Skeletal muscle tissue (tissue), 4 donors: ENCODE measurements around the gene CHST7. TPM values are rescaled to one million over a fixed set of nuclear protein-coding genes. Genes with fewer than 3 reads are reported as not detected.

Source experiments
- H3K27ac ChIP-seq: one replicate; pipeline ENCODE4 v1.7.0; 2013; ENCODE audit warnings: mild to moderate bottlenecking, low read depth, low read length, inconsistent platforms
- H3K27me3 ChIP-seq, 3 donors: one replicate each; pipeline ENCODE4 v1.7.0; 2013; ENCODE audit warnings: low read length in 3 of 3; ENCODE audit not compliant: control insufficient read depth in 3 of 3, insufficient read depth in 3 of 3
- H3K36me3 ChIP-seq, 3 donors: one replicate each; pipeline ENCODE4 v1.7.0; 2013; ENCODE audit warnings: low read length in 3 of 3; ENCODE audit not compliant: control insufficient read depth in 3 of 3, insufficient read depth in 3 of 3
- H3K4me1 ChIP-seq, 3 donors: one replicate each; pipeline ENCODE4 v1.7.0; 2013; ENCODE audit warnings: low read length in 3 of 3, mild to moderate bottlenecking in 3 of 3; ENCODE audit not compliant: control insufficient read depth in 3 of 3, insufficient read depth in 3 of 3
- H3K4me3 ChIP-seq, 3 donors: one replicate each; pipeline ENCODE4 v1.7.0; 2013; ENCODE audit warnings: low read length in 3 of 3
- H3K9ac ChIP-seq, 3 donors: one replicate each; pipeline ENCODE4 v1.7.0; 2013; ENCODE audit warnings: low read length in 3 of 3, mild to moderate bottlenecking in 3 of 3, moderate library complexity in 2 of 3, low read depth in 1 of 3
- H3K9me3 ChIP-seq, 3 donors: one replicate each; pipeline ENCODE4 v1.7.0; 2013; ENCODE audit warnings: low read length in 3 of 3; ENCODE audit not compliant: control insufficient read depth in 3 of 3
- total RNA-seq: library from RNA; depleted of rRNA; stranded (reverse); fragments of >200 nt; gene quantifications from one replicate; pipeline ENCODE4 v1.2.3, GENCODE V29; 2014
- donor health status: Osteomylitis.

Gene CHST7
- total RNA-seq, 1 donor from 2014 or later = 8.9 TPM

GRCh38 chrX:46624090-46624786 is 50.7 kb downstream of the CHST7 start:
- Histone ChIP-seq H3K9ac (no peak overlapping the region), H3K9me3 (no peaks in the 10 kb centered on the region), H3K4me1 (peaks cover 4 to 16% (median 7%) of the 10 kb centered on the region in 3 donors), H3K27ac (no peak overlapping the region), H3K36me3 (no peaks in the 10 kb centered on the region), H3K4me3 (no peak overlapping the region), H3K27me3 (no peaks in the 10 kb centered on the region)

DNA sequence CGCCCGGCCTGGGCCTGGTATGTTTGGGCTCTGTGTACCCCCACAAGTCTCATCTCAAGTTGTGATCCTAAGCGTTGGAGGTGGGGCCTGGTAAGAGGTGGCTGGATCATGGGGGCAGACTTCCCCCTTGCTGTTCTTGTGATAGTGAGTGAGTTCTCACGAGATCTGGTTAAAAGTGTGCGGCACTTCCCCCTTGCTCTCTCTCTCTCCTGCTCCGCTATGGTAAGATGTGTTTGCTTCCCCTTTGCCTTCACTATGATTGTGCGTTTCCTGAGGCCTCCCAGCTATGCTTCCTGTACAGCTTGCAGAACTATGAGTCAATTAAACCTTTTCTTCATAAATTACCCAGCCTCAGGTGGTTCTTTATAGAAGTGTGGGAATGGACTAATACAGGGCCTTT is 53.0 kb downstream of the CHST7 start:
- H3K27me3 ChIP-seq = no peaks in the 10 kb centered on the region
- H3K4me3 ChIP-seq = no peak overlapping the region
- H3K4me1 ChIP-seq = peaks cover 10 to 19% (median 10%) of the 10 kb centered on the region in 3 donors
- no peaks in the 10 kb centered on the region for H3K36me3 ChIP-seq
- H3K9me3 ChIP-seq = no peaks in the 10 kb centered on the region
- H3K9ac ChIP-seq = no peak overlapping the region
- H3K27ac ChIP-seq = no peak overlapping the region

- Histone ChIP-seq H3K9me3 (no peaks in the 10 kb centered on the region), H3K36me3 (no peaks in the 10 kb centered on the region), H3K9ac (no peak overlapping the region), H3K4me3 (no peak overlapping the region), H3K4me1 (peaks cover 10 to 19% (median 10%) of the 10 kb centered on the region in 3 donors), H3K27ac (no peak overlapping the region), H3K27me3 (no peaks in the 10 kb centered on the region)
Measured at GRCh38 chrX:46627062-46627461, 53.5 kb downstream of the CHST7 start.

DNA sequence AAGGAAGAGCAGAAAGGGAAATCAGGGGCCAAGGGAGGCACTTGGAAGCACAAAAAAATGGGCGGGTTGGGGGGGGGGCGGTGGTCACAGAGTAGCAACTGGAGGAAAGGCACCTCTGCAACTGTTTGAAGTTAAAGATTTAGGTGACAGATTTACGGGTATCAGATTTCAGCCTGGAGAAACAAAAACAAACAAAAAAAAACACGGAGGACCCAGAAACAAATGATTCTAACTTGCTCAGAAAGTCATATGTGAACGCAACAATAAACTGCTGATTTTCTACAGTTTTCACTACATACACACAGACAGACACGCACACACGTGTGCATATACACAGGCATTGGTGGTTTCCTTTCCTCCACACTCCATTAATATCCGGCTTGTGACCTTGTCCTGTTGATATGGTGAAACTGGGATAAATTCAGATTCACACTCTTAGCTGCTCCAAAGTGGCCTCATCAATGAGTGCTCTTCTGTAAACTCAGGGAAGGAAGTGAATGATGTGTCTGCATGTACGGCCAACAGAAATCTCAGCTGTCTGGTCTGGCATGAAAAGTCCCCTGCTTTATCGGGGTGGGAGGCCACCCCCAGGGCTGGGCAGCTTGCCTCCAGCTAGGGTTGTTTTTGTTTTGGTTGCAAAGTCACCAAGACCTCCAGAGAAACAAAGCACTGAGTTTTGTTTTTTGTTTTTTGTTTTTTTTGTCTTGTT is 54.3 kb downstream of the CHST7 start:
- no peaks in the 10 kb centered on the region for H3K36me3 ChIP-seq
- H3K9ac ChIP-seq = no peak overlapping the region
- H3K27ac ChIP-seq = peak overlapping the region; percentile 28
- no peaks in the 10 kb centered on the region for H3K27me3 ChIP-seq
- no peaks in the 10 kb centered on the region for H3K9me3 ChIP-seq
- peaks cover 10 to 18% (median 10%) of the 10 kb centered on the region in 3 donors for H3K4me1 ChIP-seq
- H3K4me3 ChIP-seq = no peak overlapping the region

GRCh38 chrX:46628460-46629371 is 55.2 kb downstream of the CHST7 start:
- no peaks in the 10 kb centered on the region for H3K36me3 ChIP-seq
- no peak overlapping the region for H3K4me3 ChIP-seq
- peak overlapping the region; percentile 28 for H3K27ac ChIP-seq
- peaks cover 10 to 14% (median 10%) of the 10 kb centered on the region in 3 donors for H3K4me1 ChIP-seq
- H3K27me3 ChIP-seq = no peaks in the 10 kb centered on the region
- no peak overlapping the region for H3K9ac ChIP-seq
- no peaks in the 10 kb centered on the region for H3K9me3 ChIP-seq

DNA sequence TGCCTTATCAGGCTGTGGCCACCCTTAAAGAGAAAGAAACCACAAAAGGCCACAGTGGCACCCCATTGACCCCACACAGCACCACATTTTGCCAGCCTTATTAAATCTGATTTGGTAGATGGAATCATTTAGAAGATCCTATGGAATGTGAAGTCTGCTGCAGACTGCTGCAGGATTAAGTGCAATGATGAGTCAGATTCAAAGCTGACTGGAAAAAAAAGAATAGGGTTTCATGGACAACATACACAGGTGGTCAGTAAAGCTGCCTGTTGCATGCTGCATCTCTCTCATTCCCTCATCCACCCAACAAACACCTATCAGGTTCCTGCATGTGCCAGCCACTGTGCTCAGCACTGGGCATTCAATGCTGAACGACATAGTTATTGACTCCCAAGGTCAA is 56.6 kb downstream of the CHST7 start:
- no peaks in the 10 kb centered on the region for H3K36me3 ChIP-seq
- H3K9ac ChIP-seq = no peak overlapping the region
- no peaks in the 10 kb centered on the region for H3K27me3 ChIP-seq
- H3K27ac ChIP-seq = no peak overlapping the region
- no peak overlapping the region for H3K4me3 ChIP-seq
- peaks cover 10 to 14% (median 10%) of the 10 kb centered on the region in 3 donors for H3K4me1 ChIP-seq
- no peaks in the 10 kb centered on the region for H3K9me3 ChIP-seq

GRCh38 chrX:46634577-46634976 is 61.0 kb downstream of the CHST7 start:
- no peaks in the 10 kb centered on the region for H3K36me3 ChIP-seq
- H3K27me3 ChIP-seq = peaks cover 0 to 2% (median 0%) of the 10 kb centered on the region in 3 donors
- no peak overlapping the region for H3K27ac ChIP-seq
- H3K9ac ChIP-seq = no peak overlapping the region
- H3K4me3 ChIP-seq = no peak overlapping the region
- peaks cover under 1 to 8% (median 1%) of the 10 kb centered on the region in 3 donors for H3K4me1 ChIP-seq
- H3K9me3 ChIP-seq = no peaks in the 10 kb centered on the region

- Histone ChIP-seq H3K4me1 (peaks cover 0 to 3% (median 0%) of the 10 kb centered on the region in 3 donors), H3K9ac (no peak overlapping the region), H3K27me3 (peaks cover 0 to 2% (median 0%) of the 10 kb centered on the region in 3 donors), H3K36me3 (no peaks in the 10 kb centered on the region), H3K9me3 (no peaks in the 10 kb centered on the region), H3K4me3 (no peak overlapping the region), H3K27ac (no peak overlapping the region)
Measured at GRCh38 chrX:46635186-46635585, 61.6 kb downstream of the CHST7 start.

GRCh38 chrX:46636223-46636622 is 62.7 kb downstream of the CHST7 start:
- H3K9ac ChIP-seq = no peak overlapping the region

More at GRCh38 chrX:46636223-46636622, 62.7 kb downstream of the CHST7 start:
- Histone ChIP-seq H3K27me3 (peaks cover 0 to 2% (median 0%) of the 10 kb centered on the region in 3 donors), H3K27ac (no peak overlapping the region), H3K4me1 (peaks cover 0 to 2% (median 0%) of the 10 kb centered on the region in 3 donors), H3K36me3 (no peaks in the 10 kb centered on the region), H3K9me3 (no peaks in the 10 kb centered on the region), H3K4me3 (no peak overlapping the region)
